ENCODE measurements around the gene BMP3.

DNA sequence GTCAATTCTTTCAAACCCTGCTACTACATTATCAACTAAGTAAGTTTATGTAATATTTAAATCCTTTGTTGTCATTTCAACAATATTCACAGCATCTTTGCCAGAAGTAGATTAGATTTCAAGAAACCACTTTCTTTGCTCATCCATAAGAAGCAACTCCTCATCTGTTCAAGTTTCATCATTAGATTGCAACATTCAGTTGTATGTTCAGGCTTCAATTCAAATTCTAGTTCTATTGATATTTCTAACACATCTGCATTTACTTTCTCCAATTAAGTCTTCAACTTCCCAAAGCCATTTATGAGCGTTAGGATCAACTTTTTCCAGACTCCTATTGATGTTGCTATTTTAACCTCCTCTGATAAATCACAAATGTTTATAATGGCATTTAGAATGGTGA, 66.1 kb downstream of the BMP3 start:
- TF ChIP-seq LEF1 (IDR thresholded peaks at IDR 0.05; ENCODE audit: borderline replicate concordance) (no peak), CTBP1 (IDR thresholded peaks at IDR 0.05; ENCODE audit: borderline replicate concordance) (no peak), SP1 (IDR thresholded peaks at IDR 0.05) (no peak), ELF4 (IDR thresholded peaks at IDR 0.05) (no peak), ZNF384 (IDR thresholded peaks at IDR 0.05) (no peak), FOXM1 (IDR thresholded peaks at IDR 0.05; ENCODE audit: borderline replicate concordance) (no peak), NFRKB (IDR thresholded peaks at IDR 0.05) (no peak)

Measured in HEK293T (cell line).